Measurements from ENCODE around the gene UGDH. TPM values are rescaled to one million over a fixed set of nuclear protein-coding genes. Genes with fewer than 3 reads are reported as not detected.

UGDH gene
- total and polyA plus RNA-seq, 3 experiments from 2014 or later, result 26.9 to 34.9 (median 30.0) TPM

- Histone ChIP-seq H3K27ac (ENCODE audit: low read depth, low read length) (no peak overlapping the region), H3K27me3 (ENCODE audit: insufficient read depth, low read length, poor library complexity, severe bottlenecking) (no peaks in the 10 kb centered on the region), H3K9me3 (ENCODE audit: low read length) (no peaks in the 10 kb centered on the region), H3K36me3 (ENCODE audit: insufficient read depth, low read length) (peaks cover 51% of the 10 kb centered on the region), H3K4me1 (ENCODE audit: insufficient read depth, low read length) (peaks cover 18% of the 10 kb centered on the region), H3K4me3 (ENCODE audit: low read length) (no peak overlapping the region)
- Mint-ChIP-seq H3K4me3 (peak overlapping the region in 1 of 7 donors; percentile 34), H3K27ac (peak overlapping the region in 2 of 8 donors; percentile 38 to 80), H3K9me3 (no peaks in the 10 kb centered on the region), H3K27me3 (no peaks in the 10 kb centered on the region), H3K36me3 (peaks cover 5 to 74% (median 31%) of the 10 kb centered on the region in 3 donors), H3K4me1 (peaks cover 25 to 41% (median 39%) of the 10 kb centered on the region in 3 donors)
- CTCF ChIA-PET, result no interaction called here
- POLR2A ChIA-PET, result interaction anchor here (0.6 kb wide), 1 partner anchor 106 kb away, joined by 5 read pairs; no protein-coding TSS in a partner anchor
- DNase-seq, result no peak
Observed at GRCh38 chr4:39452860-39453587, 74.2 kb downstream of the UGDH start.

DNA sequence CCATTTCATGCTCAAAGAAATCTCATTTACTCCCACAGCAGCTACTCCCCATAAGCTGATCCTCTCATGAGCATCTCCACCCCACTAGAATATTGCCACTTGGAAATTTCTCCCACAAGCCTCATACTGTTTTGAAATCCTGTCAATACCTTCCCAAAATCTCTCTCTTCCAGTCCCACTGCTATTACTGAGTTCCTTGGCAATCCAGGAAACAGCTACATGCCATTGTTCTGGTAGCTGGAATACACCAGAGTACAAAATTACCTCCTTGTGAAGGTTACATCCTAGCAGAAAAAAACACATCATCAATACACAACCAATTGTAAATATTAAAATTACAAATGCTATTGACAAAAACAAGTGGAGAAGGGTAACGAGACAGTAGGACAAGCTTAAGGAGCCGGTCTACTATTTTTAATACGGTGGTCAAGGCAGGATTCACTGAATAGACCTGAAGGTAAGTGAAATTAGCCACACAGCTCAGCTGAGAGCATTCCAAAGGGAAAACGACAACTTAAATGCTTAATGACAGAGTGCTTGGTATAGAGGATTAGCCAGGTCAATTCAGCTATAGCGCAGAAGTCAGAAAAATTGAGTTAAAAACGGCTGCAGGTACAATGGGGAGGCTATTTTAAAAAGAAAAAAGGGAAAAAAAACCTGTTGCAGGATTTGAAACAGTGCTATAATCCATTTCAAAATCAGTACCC is 74.9 kb downstream of the UGDH start:
- Histone ChIP-seq H3K4me3 (ENCODE audit: low read length) (no peak overlapping the region), H3K36me3 (ENCODE audit: insufficient read depth, low read length) (peaks cover 45% of the 10 kb centered on the region), H3K27ac (ENCODE audit: low read depth, low read length) (no peak overlapping the region), H3K27me3 (ENCODE audit: insufficient read depth, low read length, poor library complexity, severe bottlenecking) (no peaks in the 10 kb centered on the region), H3K9me3 (ENCODE audit: low read length) (no peaks in the 10 kb centered on the region), H3K4me1 (ENCODE audit: insufficient read depth, low read length) (peaks cover 15% of the 10 kb centered on the region)
- DNase-seq, result no peak
- H3K4me1 Mint-ChIP-seq, result peaks cover 20 to 41% (median 32%) of the 10 kb centered on the region in 3 donors
- H3K36me3 Mint-ChIP-seq, result peaks cover 3 to 66% (median 28%) of the 10 kb centered on the region in 3 donors
- peak overlapping the region in 3 of 8 donors; percentile 37 to 80 (median 58) for H3K27ac Mint-ChIP-seq
- CTCF ChIA-PET, result no interaction called here
- H3K9me3 Mint-ChIP-seq, result no peaks in the 10 kb centered on the region
- no peaks in the 10 kb centered on the region for H3K27me3 Mint-ChIP-seq
- no peak overlapping the region for H3K4me3 Mint-ChIP-seq
- POLR2A ChIA-PET, result no interaction called here

GRCh38 chr4:39451423-39452023 is 75.7 kb downstream of the UGDH start:
- POLR2A ChIA-PET, result no interaction called here
- Histone ChIP-seq H3K9me3 (ENCODE audit: low read length) (no peaks in the 10 kb centered on the region), H3K27ac (ENCODE audit: low read depth, low read length) (no peak overlapping the region), H3K4me3 (ENCODE audit: low read length) (no peak overlapping the region), H3K36me3 (ENCODE audit: insufficient read depth, low read length) (peaks cover 38% of the 10 kb centered on the region), H3K4me1 (ENCODE audit: insufficient read depth, low read length) (peaks cover 12% of the 10 kb centered on the region), H3K27me3 (ENCODE audit: insufficient read depth, low read length, poor library complexity, severe bottlenecking) (no peaks in the 10 kb centered on the region)
- H3K4me1 Mint-ChIP-seq, result peaks cover 13 to 38% (median 24%) of the 10 kb centered on the region in 3 donors
- no peaks in the 10 kb centered on the region for H3K9me3 Mint-ChIP-seq
- no peak for DNase-seq
- H3K36me3 Mint-ChIP-seq, result peaks cover 0 to 59% (median 22%) of the 10 kb centered on the region in 3 donors
- H3K4me3 Mint-ChIP-seq, result peak overlapping the region in 1 of 7 donors; percentile 30
- peak overlapping the region in 4 of 8 donors; percentile 18 to 80 (median 60) for H3K27ac Mint-ChIP-seq
- CTCF ChIA-PET, result no interaction called here
- no peaks in the 10 kb centered on the region for H3K27me3 Mint-ChIP-seq

DNA sequence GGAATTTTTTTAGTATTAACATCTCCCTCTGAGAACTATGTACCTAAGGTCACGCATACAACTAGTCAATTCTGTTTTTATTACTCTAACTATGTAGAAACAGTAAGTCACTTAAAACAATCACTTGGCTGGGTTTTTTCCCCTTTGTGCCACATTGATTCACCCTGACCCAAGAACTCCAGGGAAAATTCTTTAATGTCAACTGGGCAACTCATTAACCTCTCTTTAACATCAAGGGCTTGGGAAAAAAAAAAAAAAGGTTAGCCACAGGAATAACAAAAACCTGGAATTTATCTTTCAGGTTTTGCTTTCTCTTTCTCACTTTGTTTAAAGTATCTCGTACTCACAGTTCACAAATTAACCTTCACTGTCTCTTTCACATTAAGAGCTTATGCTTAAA is 76.6 kb downstream of the UGDH start:
- ChIA-PET POLR2A (no interaction called here), CTCF (no interaction called here)
- H3K9me3 ChIP-seq (ENCODE audit: low read length), result no peaks in the 10 kb centered on the region
- H3K27ac ChIP-seq (ENCODE audit: low read depth, low read length), result no peak overlapping the region
- peaks cover 32% of the 10 kb centered on the region for H3K36me3 ChIP-seq (ENCODE audit: insufficient read depth, low read length)
- peaks cover 0 to 51% (median 20%) of the 10 kb centered on the region in 3 donors for H3K36me3 Mint-ChIP-seq
- H3K4me3 ChIP-seq (ENCODE audit: low read length), result no peak overlapping the region
- no peaks in the 10 kb centered on the region for H3K9me3 Mint-ChIP-seq
- peaks cover 9% of the 10 kb centered on the region for H3K4me1 ChIP-seq (ENCODE audit: insufficient read depth, low read length)
- H3K4me3 Mint-ChIP-seq, result no peak overlapping the region
- H3K27me3 Mint-ChIP-seq, result no peaks in the 10 kb centered on the region
- H3K4me1 Mint-ChIP-seq, result peaks cover 7 to 29% (median 15%) of the 10 kb centered on the region in 3 donors
- no peak for DNase-seq
- H3K27ac Mint-ChIP-seq, result peak overlapping the region in 6 of 8 donors; percentile 35 to 83 (median 60)
- no peaks in the 10 kb centered on the region for H3K27me3 ChIP-seq (ENCODE audit: insufficient read depth, low read length, poor library complexity, severe bottlenecking)

Other genes with a start within 250 kb of the UGDH start
- gene RFC1, start 161.1 kb downstream of the UGDH start, total RNA-seq, result 10 to 100 TPM; 79.8 to 82.9 TPM
- gene RFC1, start 161.1 kb downstream of the UGDH start, polyA plus RNA-seq, result 45.7 TPM
- gene KLB, start 120.5 kb downstream of the UGDH start, total RNA-seq, result not detected
- gene KLB, start 120.5 kb downstream of the UGDH start, polyA plus RNA-seq, result not detected
- gene RPL9, start 68.5 kb downstream of the UGDH start, total RNA-seq, result 1,000 to 10,000 TPM; 1,627 to 1,651 TPM
- gene RPL9, start 68.5 kb downstream of the UGDH start, polyA plus RNA-seq, result 1,921 TPM
- gene LIAS, start 68.4 kb downstream of the UGDH start, total RNA-seq, result 10 to 100 TPM; 34.0 to 38.0 TPM
- gene LIAS, start 68.4 kb downstream of the UGDH start, polyA plus RNA-seq, result 13.0 TPM
- 1 to 10 TPM; 2.2 TPM for gene SMIM14, start 111.4 kb upstream of the UGDH start, total RNA-seq
- gene SMIM14, start 111.4 kb upstream of the UGDH start, polyA plus RNA-seq, result 46.4 TPM
- 10 to 100 TPM; 87.5 to 88.3 TPM for gene UBE2K, start 170.7 kb upstream of the UGDH start, total RNA-seq
- 71.1 TPM for gene UBE2K, start 170.7 kb upstream of the UGDH start, polyA plus RNA-seq

Data from CD8-positive, alpha-beta memory T cell (primary cell).